ENCODE results near the gene MYO7B.

Gene MYO7B

DNA sequence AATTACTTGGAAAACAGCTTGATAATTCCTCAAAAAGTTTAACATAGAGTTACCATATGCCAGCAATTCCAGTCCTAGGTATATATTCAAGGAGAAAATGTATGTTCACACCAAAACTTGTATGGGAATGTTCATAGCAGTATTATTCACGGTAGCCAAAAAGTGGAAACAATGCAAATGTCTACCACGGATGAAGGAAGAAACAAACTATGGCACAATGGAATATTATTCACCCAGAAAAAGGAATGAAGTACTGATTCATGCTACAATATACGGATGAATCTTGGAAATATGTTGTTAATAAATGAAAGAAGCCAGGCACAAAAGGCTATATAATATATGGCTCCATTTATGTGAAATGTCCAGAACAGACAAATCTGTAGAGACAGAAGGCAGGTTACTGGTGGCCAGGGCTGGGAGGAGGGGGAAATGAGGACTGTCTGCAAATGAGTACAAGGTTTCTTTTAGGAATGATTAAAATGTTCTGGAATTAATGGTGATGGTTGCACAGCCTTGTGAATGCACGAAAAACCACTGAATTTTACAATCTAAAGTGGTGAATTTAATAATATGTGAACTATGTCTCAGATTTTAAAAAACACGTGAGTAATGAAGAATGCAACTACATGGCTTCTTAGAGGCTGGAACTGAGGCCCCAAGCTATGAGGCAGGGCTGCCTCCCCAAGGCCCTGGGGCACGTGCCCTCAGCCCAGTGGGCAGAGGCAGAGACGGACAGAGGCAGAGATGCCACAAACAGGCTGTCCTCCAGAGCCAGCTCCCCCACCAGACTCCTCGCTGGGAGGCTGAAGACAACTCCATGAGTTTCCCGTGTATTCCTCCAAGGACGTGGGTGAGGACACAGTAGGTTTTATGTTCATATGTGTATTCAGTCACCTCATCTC, 134.8 kb downstream of the MYO7B start:
- no peak for DNase-seq

DNA sequence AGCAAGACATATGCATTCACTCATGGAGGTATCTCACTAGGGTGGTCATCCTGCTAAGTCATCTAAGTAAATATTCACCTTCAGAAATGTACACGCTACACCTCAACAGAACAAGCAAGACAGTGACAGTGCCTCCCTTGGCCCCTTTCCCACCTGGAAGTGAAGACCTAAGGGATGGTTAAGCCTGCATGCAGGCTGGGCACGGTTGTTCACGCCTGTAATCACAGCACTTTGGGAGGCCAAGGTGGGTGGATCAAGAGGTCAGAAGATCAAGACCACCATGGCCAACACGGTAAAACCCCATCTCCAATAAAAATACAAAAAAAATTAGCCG, 135.4 kb downstream of the MYO7B start:
- no peak for DNase-seq

DNA sequence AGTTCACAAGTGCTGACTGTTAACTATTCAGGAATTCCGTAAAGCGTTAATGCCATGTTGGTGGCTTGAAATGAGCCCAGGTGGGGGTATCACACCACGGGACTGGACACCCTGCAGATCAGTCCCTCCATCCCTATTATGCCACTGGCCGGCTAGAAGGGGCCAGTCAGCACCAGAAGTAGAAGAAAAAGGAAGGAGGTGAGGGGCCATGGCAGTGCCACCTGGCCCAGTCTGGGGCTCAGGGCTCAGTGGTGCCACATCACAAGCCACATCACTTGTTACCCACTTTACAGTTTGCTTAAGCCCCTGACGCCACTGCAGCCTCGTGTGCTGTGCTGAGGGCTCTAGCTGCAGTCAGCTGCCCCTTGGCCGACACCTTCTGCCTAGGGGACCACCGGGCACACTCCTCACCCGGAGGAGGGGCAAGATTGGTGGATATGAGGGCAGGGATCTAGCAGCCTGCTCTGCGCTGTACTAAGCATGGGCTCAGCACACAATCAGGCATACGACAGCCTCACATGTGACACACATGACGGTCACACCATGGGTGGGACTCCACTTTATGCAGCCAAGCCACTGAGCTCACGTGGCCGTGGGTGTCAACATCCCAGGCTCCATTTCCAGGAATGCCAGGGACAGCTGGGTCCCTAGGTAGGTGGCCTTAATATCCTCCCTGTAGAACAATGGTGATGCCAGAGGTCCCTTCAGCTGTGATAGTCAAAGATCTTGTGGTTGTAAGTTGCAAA, 136.2 kb downstream of the MYO7B start:
- DNase-seq: no peak

DNA sequence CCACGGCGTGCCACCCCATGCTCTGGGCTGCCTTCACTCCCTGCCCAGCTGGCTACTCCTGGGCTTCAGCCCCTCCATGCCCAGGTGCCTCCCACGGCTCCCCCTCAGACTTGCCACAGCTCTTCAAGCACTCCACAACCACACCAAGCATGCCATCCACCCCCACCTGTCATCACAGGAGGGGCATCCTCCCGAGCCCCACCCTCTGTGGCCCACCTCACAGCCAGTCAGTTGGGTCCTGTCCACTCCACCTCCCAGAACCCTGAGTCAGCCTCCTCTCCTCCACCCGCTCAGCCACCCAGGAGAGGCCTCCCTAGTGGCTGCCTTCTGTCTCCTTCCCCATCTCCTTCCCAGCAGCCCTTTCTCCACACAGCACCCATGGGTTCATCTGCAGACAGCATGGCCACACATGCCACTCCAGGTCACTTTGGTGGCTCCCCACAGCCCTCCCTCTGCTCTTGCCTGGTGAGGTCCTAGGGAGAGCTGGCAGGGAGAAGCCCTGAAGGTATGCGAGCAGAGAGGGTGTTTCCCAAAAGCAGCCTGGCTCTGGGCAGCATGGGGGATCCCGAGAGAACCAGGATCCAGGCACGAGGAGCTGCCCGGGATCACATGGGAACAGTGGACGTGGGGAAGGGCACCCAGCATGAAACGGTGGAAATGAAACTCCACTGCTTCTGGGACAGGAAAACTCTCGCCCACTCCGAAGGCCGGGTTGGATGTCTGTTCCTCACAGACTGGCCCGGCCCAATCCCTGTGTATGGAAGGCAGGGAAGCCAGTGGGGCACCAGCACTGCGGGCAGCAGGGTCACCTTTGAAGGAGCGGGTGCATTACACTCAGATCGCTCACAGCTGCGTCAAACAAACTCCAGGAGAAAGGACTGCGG, 137.1 kb downstream of the MYO7B start:
- DNase-seq: no peak

DNA sequence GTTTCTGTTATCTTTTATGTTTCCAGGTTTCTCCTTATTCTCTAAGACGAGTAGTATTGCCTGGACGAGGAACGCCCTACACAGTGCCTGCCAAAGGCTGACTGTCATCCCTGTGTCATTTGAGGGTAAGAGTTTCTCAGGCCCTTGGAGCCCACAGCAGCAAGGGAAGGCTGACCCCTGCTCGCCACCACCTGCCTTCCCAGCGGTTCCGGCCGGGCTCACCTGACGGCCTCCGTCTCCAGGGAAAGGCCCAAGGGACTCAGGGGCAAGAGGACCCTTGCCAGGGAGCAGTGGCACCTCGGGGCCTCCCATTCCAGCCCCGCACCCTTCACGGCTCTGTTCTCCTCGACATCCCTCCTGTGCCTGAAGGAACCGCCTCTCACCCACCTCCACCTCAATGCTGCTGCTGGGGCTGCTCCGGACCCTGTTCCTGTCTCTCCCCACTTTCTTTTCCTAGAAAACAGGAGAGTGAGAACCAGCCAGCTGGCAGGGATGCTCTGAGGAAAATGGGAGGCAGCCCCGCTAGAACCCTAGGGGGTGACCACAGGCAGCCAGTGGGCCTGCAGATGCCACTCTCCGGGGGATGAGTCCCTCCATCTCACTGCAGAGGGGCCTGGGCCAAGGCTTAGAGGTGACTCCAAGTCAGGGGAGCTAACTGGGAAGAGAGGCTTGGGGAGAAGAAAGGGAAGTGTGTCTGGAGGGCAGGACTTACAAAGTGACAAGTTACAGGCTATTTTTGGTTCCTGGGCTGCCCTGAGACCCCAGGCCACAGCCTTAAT, 138.0 kb downstream of the MYO7B start:
- no peak for DNase-seq

DNA sequence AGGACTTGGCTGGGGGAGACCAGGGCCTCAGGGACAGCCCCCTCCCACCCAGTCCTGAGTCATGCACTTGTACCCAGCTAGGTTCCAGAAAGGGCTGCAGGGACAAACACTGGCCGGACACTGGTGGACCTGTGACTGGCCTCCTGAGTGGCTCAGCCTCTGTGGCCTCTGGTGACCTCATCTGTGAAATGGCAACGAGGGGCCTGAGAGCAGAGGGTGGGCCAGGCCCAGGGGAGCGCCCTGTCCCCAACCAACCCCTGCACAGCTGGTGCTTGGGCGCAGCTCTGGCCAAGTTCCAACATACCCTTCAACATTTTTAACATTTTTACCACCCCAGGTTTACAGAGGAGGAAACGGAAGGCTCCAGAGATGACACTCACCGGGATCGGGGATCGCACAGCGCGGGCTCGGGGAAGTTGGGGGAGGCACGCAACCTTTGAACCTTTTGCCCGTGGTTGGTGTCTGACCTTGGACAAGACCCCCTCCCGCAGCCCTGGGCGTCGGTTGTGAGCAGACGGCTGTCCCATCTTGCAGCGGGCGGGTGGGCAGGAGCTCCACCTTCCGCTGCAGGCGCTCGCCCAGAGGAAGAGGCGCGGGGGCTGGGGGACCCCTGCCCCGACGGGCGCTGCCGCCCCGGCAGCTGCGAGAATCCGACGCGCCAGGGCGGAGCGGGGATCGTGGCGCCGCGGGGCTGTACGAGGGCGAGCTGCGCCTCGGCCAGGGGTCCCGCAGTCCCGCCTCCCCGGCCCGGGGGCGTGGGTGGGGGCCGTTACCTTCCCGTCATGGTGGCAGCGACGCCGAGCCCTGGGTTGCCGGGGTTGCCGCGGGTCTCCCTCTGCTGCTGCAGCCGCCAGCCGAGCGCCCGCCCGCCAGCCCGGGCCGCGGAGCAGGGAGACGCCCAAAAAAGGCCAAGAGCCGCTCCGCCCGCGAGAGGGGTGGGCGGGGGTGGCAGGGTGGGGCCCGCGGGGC, 139.0 kb downstream of the MYO7B start:
- DNase-seq: no peak

DNA sequence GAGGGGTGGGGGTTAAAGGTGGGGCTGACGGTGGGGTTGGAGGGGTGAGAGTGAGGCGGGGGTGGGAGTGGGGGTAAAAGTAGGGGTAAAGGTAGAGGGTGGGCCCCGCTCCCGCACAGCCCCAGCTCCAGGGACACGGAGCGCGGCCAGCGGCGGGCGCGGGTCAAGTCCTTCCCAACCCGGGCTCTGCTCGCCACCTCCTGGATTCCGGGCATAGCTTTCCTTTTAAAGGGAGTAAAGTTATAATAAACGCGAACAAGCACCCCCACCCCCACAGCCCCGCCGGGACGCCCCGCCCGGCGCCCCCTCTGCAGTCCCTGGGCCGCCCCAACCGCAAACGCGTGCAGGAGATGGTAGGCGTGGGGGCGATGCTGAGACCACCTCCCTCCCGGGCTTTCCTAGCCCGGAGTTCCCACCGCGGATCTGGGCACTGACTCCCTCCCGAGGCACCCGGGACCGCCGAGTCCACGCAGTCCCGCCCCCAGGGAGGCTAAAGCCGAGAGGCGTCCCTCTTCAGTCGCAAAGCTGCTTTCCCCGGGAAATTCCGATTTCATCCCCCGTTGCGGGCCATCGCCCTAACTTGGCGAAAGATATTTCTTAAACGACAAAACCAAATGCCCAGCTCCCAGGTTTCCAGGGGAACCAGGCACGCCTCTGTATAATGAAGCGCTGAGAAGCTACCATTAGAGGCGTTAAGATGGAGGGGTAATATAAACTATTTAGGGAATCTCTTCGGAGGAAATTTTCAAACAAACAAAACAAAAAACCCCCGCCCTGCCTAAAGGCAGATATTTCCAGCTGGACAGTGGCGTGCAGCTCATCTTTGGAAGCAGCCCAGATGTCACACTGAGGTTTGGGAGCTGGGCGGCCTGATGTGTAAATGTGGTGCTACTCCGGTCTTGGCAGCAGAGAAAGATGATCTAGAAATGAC, 140.1 kb downstream of the MYO7B start, which contains the start of gene LIMS2:
Gene LIMS2 (minus strand): TSS at position 200 of the 931 bp plus-strand sequence. CDS start 506 bp downstream, outside the sequence.
- no peak for DNase-seq

DNA sequence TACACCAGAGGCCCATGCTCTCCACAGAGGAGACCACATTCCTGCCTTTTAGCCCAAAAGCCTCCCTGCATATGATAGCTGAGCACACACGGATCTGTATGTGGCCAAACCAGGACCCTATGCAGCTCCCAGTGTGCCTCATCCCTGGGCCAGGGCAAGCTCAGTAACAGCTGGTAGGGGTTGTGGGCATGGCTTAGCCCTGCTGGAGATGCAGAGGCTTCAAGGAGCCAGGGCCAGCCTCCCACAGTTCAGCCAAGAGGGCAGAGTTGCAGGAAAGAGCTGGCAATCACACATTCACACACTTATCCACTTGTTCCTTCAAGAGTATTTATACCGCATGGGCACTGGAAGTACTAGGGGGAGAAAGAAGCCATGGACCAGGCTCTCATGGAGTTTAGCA, 141.4 kb downstream of the MYO7B start:
- DNase-seq: no peak

DNA sequence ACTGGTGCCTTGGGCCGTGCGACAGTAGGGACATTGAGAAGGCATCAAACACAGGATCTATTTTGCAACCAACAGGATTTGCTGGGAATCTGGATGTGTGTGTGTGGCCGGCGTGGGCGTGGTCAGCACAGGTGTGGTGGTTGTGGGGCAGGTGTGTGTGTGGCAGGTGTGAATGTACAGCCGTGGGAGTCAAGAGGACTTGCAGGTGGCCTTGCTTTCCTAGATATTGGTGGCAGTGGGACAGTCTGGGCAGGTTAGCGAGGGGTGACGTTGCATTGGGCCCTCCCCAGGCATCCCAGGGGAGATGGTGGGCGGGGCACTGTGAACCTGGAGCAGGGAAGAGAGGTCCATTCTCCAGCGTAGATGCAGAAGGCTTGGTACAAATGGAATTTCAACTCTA, 143.0 kb downstream of the MYO7B start:
- no peak for DNase-seq

DNA sequence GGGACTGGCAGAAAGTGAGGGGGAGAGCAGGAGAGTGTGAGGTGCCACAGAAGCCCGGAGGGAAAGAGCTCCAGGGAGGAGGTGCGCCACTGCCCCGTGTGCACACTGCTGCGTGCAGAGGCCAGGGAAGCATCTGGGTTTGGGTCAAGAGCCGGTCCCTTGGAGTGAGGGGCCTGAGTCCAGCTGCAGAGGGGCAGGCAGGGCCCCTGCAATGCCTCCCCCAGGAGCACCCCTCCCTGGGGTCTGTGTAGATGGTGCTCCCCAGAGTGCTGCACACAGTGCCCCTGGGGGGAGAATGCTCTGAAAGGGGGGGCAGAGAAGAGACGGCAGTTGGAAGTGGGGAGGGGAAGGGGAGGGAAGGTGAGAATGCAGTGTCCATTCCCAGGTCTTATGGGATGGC, 143.5 kb downstream of the MYO7B start:
- DNase-seq: no peak

DNA sequence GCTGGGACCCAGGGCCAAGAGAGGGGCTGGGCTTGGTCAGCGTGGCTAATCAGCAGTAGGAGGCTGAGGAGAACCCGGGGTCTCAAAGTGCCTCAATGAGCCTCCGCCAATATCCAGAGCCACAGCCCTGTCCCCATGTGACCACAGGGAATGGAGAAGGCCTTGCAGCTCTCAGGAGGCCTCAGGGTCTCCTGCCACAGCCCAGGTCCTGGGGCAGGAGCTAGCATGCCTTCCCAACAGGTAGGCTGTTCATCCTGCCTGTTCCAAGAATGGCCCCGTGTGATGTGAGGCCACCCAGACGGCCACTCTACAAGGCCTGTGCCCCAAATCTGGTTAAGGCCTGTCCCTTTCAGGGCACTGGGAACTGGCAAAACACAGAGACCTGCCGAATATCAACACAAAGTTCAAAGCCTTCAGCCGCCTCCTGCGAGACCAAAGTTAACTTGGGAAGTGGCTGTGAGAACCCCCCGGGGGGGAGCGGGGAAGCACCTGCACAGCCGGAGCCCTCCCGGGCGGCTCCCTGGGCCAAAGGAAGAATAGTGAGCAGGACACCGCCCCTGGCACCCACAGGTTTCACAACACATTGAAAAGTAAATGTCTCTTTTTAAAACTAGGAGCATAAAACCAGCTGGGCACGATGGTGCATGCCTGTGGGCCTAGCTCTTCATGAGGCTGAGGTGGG, 144.3 kb downstream of the MYO7B start:
- DNase-seq: no peak

DNA sequence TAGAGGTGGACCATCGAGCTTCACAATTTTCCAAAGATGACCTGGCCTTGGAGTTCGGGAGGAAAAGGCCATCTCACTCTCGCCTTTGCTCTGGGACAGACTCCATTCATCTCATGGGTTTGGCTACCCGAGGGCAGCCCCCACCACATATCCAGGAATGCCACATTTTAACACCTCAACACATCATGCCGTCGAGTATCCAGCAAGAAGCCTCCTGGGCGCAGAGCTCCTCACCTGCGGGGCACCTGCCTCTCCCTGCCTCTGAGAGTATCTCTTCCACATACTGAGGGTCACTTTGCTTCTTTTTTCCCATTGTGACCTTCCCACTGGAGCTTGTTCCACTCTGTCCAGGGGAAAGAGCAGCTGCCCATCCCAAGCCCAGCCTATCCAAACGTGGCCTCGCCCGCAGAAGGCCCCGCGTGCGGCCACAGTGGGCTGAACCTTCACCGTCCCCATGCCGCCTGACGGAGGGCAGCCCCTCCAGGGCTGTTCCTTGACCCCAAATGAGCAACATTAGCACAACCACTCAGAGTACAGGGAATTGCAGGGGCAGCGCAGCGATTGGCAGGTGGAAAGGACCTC, 145.3 kb downstream of the MYO7B start:
- DNase-seq: no peak

DNA sequence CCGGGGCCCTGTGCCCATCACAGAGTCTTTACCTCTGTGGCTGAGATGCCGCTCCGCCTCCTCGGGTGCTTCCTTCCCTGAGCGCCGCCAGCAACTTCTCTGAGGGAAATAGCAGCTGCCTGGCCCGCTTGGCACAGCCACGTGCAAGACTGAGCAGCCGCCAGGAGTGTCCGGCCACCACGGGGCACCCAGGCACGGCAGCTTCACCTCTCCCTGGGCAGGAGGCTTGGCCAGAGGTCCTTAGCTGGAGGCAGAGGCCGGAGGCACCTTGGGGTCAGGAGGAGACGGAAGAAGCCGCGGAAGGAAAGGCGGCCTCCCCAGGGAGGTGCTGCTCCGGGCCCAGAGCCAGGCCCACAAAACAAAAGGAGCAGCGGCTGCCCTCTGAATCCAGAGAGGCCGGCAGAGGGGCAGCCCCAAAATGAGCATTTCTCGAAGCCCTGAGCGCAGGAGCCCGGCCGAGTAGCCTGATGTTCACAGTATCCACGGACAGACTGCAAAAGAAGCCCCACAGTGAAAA, 145.9 kb downstream of the MYO7B start:
- no peak for DNase-seq

DNA sequence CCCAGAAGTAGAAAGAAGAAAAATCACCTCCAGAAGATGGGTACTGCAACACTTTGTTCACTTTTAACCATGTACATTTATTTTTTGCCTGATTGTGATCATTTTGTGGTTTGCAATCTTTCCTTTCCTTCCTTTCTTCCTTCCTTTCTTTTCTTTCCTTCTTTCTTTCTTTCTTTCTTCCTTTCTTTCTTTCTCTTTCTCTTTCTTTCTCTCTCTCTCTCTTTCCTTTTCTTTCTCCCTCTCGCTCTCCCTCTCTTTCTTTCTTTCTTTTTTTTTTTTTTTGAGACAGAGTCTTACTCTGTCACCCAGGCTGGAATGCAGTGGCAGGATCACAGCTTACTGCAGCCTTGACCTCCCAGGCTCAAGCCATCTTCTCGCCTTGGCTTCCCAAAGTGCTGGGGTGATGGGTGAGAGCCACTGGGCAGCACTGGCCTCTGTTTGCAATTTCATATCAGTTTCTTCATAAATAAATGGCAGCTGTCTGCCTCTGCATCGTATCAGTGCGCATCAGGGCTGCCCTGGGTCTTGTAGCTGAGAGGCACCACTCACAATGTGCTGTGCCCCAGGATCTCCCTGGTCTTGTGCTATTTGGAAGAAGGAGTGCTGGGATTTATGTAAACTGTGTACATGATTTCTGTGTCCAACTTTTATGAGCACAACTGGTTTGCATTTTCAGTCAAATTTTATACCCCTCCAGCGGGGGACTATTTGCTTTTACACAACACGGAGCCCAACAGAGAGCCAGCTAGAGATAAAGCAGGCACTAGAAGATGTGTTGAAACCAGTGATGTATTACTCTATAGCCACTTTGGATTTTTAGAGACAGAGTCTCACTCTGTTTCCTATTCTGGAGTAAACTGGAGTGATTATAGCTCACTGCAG, 146.7 kb downstream of the MYO7B start:
- DNase-seq: no peak

DNA sequence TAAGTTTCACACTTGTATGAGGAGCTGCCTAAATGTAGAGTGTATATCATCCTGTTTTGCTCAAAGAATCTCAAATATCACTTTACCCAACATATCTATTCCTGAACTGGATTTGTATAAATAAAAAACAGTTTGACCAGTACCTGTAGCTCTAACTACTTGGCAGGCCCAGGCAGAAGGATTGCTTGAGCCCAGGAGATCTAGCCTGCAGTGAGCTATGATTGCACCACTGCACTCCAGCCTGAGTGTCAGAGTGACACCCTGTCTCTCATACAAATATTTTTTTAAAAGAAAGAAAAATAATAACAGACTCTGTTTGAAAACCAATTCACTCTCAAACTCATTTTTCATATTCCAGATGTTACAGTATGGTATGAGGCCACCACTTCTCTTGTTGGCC, 147.6 kb downstream of the MYO7B start:
- no peak for DNase-seq

DNA sequence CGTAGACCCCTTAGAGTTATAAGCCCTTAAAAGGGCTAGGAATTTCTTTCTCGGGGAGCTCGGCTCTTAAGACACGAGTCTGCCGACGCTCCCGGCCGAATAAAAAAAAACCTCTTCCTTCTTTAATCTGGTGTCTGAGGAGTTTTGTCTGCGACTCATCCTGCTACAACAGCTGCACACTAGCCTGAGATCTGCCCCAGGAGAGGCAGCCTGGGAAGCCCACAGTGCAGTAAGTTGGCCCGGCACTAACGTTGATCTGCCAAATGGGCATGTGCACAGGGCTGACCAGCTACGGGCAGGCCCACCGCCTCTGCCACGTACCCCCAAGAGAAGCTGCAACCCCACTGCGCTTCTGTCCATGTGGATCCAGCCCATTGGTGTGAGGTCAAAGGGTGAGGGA, 148.3 kb downstream of the MYO7B start:
- no peak for DNase-seq

DNA sequence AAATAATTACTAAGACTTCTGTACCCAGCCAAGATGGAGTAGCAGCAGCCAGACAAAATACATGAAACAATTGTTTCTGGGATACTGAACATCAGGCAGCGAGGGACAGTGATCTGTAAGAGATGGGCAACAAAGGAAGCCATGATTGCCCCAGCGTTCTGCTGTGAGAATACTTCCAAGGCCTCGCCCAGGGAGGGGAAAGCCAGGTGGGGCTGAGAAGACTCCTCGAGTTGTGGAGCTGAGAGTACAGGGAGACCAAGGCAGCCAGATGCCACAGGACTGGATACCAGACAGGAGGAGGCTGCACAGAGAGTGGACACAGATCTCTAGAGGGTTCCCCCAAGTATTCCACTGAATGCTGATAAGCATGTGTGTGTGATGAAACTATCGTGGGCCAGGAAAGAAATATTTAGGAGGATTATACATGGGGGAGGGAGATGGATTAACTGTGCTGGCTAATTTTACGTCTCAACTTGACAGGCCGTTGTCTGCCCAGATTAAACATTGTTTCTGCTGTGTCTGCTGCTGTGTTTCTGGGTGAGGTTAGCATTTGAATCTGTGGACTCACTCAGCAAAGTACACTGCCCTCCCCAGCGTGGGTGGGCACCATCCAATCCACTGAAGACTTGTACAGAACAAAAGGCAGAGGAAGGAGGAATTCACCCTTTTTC, 150.1 kb downstream of the MYO7B start:
- no peak for DNase-seq
